Stimulated activated CD8-positive, alpha-beta memory T cell treated with anti-CD3 and anti-CD28 coated beads, Interleukin-12 subunit alpha, Interleukin-12 subunit beta, amount 100 ng/mL, for 4 hours (primary cell): Measurements from ENCODE around the gene RRAGD.
"Not testable (repeated sequence)": the region's sequence is repeated elsewhere in the genome, so short reads cannot be mapped to it uniquely, and the experiment has no call there.

Experiments
- DNase-seq: peaks from one replicate; pipeline ENCODE4 v3.0.0-alpha.2; 2020; ENCODE audit warnings: low read depth

Gene RRAGD

GRCh38 chr6:89411145-89412070 is 665 bp downstream of the RRAGD start:
- peak; percentile 14 for DNase-seq

GRCh38 chr6:89410788-89411144 is 1.3 kb downstream of the RRAGD start:
- DNase-seq = no peak

- DNase-seq = no peak
Observed at GRCh38 chr6:89410231-89410761, 1.8 kb downstream of the RRAGD start.

- DNase-seq = no peak
Observed at GRCh38 chr6:89409461-89410035, 2.5 kb downstream of the RRAGD start.

GRCh38 chr6:89406141-89406540 is 5.9 kb downstream of the RRAGD start:
- no peak for DNase-seq

- DNase-seq = no peak
Observed at GRCh38 chr6:89404512-89404911, 7.6 kb downstream of the RRAGD start.

- DNase-seq = no peak
Observed at GRCh38 chr6:89402776-89403175, 9.3 kb downstream of the RRAGD start.

GRCh38 chr6:89400912-89401399 is 11.1 kb downstream of the RRAGD start:
- DNase-seq = no peak

GRCh38 chr6:89400050-89400449 is 12.0 kb downstream of the RRAGD start:
- no peak for DNase-seq

GRCh38 chr6:89398762-89399525 is 13.1 kb downstream of the RRAGD start:
- no peak for DNase-seq

GRCh38 chr6:89397884-89398283 is 14.2 kb downstream of the RRAGD start:
- DNase-seq = not testable (repeated sequence)

GRCh38 chr6:89393659-89394058 is 18.4 kb downstream of the RRAGD start:
- DNase-seq = no peak

- no peak for DNase-seq
Observed at GRCh38 chr6:89392823-89393222, 19.2 kb downstream of the RRAGD start.

- DNase-seq = no peak
Observed at GRCh38 chr6:89388846-89389245, 23.2 kb downstream of the RRAGD start.

- no peak for DNase-seq
Observed at GRCh38 chr6:89387516-89388201, 24.4 kb downstream of the RRAGD start.

- no peak for DNase-seq
Observed at GRCh38 chr6:89386917-89387491, 25.1 kb downstream of the RRAGD start.

GRCh38 chr6:89385846-89386245 is 26.2 kb downstream of the RRAGD start:
- no peak for DNase-seq

- DNase-seq = no peak
Observed at GRCh38 chr6:89385156-89385667, 26.9 kb downstream of the RRAGD start.

- DNase-seq = no peak
Observed at GRCh38 chr6:89381031-89381430, 31.0 kb downstream of the RRAGD start.

- DNase-seq = no peak
Observed at GRCh38 chr6:89379281-89379680, 32.8 kb downstream of the RRAGD start.

- DNase-seq = no peak
Observed at GRCh38 chr6:89378628-89379027, 33.4 kb downstream of the RRAGD start.
